ENCODE results near the gene CDC42SE2. TPM values are rescaled to one million over a fixed set of nuclear protein-coding genes. Genes with fewer than 3 reads are reported as not detected.

Gene CDC42SE2
- total and polyA plus RNA-seq, 2 of the 4 experiments (the other 2 are of a cell fraction): 12.5 to 19.4 TPM

- H2AFZ ChIP-seq (replicated peaks; ENCODE audit: low read length, poor library complexity): no peak overlapping the region
- no TSS peak for BruUV-seq (replicated peaks)
- no peak overlapping the region for H4K8ac ChIP-seq (ENCODE audit: low read depth in 2 of 2, low read length in 2 of 2)
- no peaks in the 10 kb centered on the region for H3K27me3 ChIP-seq (ENCODE audit: control insufficient read depth, insufficient read depth, low read length)
- H3K56ac ChIP-seq (ENCODE audit: extremely low read depth, insufficient read depth, low read length): no peak overlapping the region
- no peak overlapping the region for H2BK5ac ChIP-seq (ENCODE audit: low read depth, low read length, poor library complexity, severe bottlenecking)
- no peak overlapping the region for H3K18ac ChIP-seq (ENCODE audit: low read depth, low read length)
- no peak overlapping the region for H4K5ac ChIP-seq (ENCODE audit: low read depth, low read length)
- H3K36me3 ChIP-seq (ENCODE audit: control insufficient read depth, insufficient read depth, low read length): no peaks in the 10 kb centered on the region
- in situ Hi-C loops (cut with MboI; ENCODE audit: low sequenced_read_pairs) (no loop called here), intact Hi-C loops (cut with micrococcal nuclease) (no loop called here), dilution Hi-C loops (cut with HindIII; ENCODE audit: low sequenced_read_pairs, unreplicated experiment) (no loop called here)
- H2BK15ac ChIP-seq (ENCODE audit: low read depth, low read length): no peak overlapping the region
- H2AK9ac ChIP-seq (replicated peaks; ENCODE audit: low read depth, low read length, poor library complexity): no peak overlapping the region
- H3K4me1 ChIP-seq (ENCODE audit: control insufficient read depth, insufficient read depth, low read length): peaks cover 13% of the 10 kb centered on the region
- no peak overlapping the region for H3K4ac ChIP-seq (ENCODE audit: low read depth, low read length)
- CTCF ChIA-PET: no interaction called here
- H2BK120ac ChIP-seq (ENCODE audit: low read depth, low read length): no peak overlapping the region
- WGBS, 2 experiments (ENCODE audit: extremely low coverage in 2 of 2, insufficient read length in 1 of 2): no CpG with 5 or more reads among the region's 2 CpGs
- 0 out of 4 replicates have a peak, but pooled peaks cover 0 to 3% of the 10 kb centered on the region in 2 experiments for H3K79me1 ChIP-seq (ENCODE audit: low read depth in 1 of 2, low read length in 2 of 2)
- no peak overlapping the region for H3K9ac ChIP-seq (ENCODE audit: low read depth, low read length)
- no peaks in the 10 kb centered on the region for H4K20me1 ChIP-seq (ENCODE audit: insufficient read depth, low read length)
- H4K91ac ChIP-seq (ENCODE audit: insufficient read depth, low read depth, low read length): no peak overlapping the region
- peaks cover 6% of the 10 kb centered on the region; the same call in 1 of the 2 replicates for H3K9me1 ChIP-seq (ENCODE audit: insufficient read depth, low read length)
- TF ChIP-seq CHD1 (IDR thresholded peaks at IDR 0.05; ENCODE audit: low read depth, low read length): no peak
- TF ChIP-seq CTCF (conservative IDR thresholded peaks at IDR 0.05; ENCODE audit: low read depth, low read length): no peak
- no peak for TF ChIP-seq RFX5 (IDR thresholded peaks at IDR 0.05; ENCODE audit: low read depth, low read length)
- TF ChIP-seq MAZ (IDR thresholded peaks at IDR 0.05; ENCODE audit: borderline replicate concordance, low read depth, low read length): no peak
- TF ChIP-seq ELK1 (IDR thresholded peaks at IDR 0.05; ENCODE audit: borderline replicate concordance, low read depth, low read length): no peak
- TF ChIP-seq POLR2A (IDR thresholded peaks at IDR 0.05; ENCODE audit: low read depth, low read length): no peak
- TF ChIP-seq NFE2L2 (IDR thresholded peaks at IDR 0.05; ENCODE audit: low read depth, low read length): no peak
- TF ChIP-seq RCOR1 (IDR thresholded peaks at IDR 0.05; ENCODE audit: insufficient replicate concordance, low read length): no peak
- no peak for TF ChIP-seq SMC3 (IDR thresholded peaks at IDR 0.05; ENCODE audit: low read depth, low read length)
- TF ChIP-seq MAFK (IDR thresholded peaks at IDR 0.05; ENCODE audit: low read depth, low read length): no peak
- TF ChIP-seq BHLHE40 (IDR thresholded peaks at IDR 0.05; ENCODE audit: low read depth, low read length): no peak
- TF ChIP-seq, protein P1, sequence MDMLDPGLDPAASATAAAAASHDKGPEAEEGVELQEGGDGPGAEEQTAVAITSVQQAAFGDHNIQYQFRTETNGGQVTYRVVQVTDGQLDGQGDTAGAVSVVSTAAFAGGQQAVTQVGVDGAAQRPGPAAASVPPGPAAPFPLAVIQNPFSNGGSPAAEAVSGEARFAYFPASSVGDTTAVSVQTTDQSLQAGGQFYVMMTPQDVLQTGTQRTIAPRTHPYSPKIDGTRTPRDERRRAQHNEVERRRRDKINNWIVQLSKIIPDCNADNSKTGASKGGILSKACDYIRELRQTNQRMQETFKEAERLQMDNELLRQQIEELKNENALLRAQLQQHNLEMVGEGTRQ (IDR thresholded peaks at IDR 0.05; ENCODE audit: low read depth, low read length): no peak
- TF ChIP-seq RAD21 (IDR thresholded peaks at IDR 0.05; ENCODE audit: low read length): no peak
- no peak for TF ChIP-seq FOS (IDR thresholded peaks at IDR 0.05; ENCODE audit: low read depth, low read length)
- TF ChIP-seq MXI1 (IDR thresholded peaks at IDR 0.05; ENCODE audit: borderline replicate concordance, low read depth, low read length): no peak
- no peak overlapping the region for H3K27ac ChIP-seq (ENCODE audit: insufficient read depth, low read length)
- ATAC-seq (ENCODE audit: low read depth) (no peak), DNase-seq (no peak)
- H3K23ac ChIP-seq (ENCODE audit: low read depth, low read length): no peak overlapping the region
- no peak overlapping the region for H3K4me3 ChIP-seq (ENCODE audit: insufficient read depth, low read depth, low read length)
- no peak overlapping the region for H3K14ac ChIP-seq (replicated peaks; ENCODE audit: low read depth, low read length)
- H3K9me3 ChIP-seq (ENCODE audit: control insufficient read depth, insufficient read depth, low read length): no peaks in the 10 kb centered on the region
- POLR2A ChIA-PET (ENCODE audit: unreplicated experiment): no interaction called here
- H2BK20ac ChIP-seq (ENCODE audit: low read depth, low read length): no peak overlapping the region
- no peak overlapping the region for H3K4me2 ChIP-seq (ENCODE audit: low read depth, low read length)
- H2AK5ac ChIP-seq (ENCODE audit: low read depth, low read length): no peak overlapping the region
Measured at GRCh38 chr5:131254741-131255140, 9.1 kb upstream of the CDC42SE2 start.
